Keratinocyte (primary cell): ENCODE data around the gene EIF1AX. TPM values are rescaled to one million over a fixed set of nuclear protein-coding genes. Genes with fewer than 3 reads are reported as not detected.

ENCODE experiments used
- DNase-seq: peaks from one replicate; pipeline ENCODE4 v3.0.0-alpha.2; 2011; ENCODE audit warnings: low read depth, missing footprints, low spot score
- FAIRE-seq: peaks from 2 replicates; lab custom pipeline; 2011; peaks lifted over from hg19 to GRCh38; lab: Jason Lieb, UNC
- H2AFZ ChIP-seq: 2 replicates; pipeline ENCODE4 v1.6.0; 2012; ENCODE audit warnings: low read length, control low read depth, inconsistent platforms; ENCODE audit not compliant: control insufficient read depth
- H3K27ac ChIP-seq: 2 replicates; pipeline ENCODE4 v1.5.1; 2011; ENCODE audit warnings: low read length; ENCODE audit not compliant: control insufficient read depth, insufficient read depth
- H3K27me3 ChIP-seq: 3 replicates; pipeline ENCODE4 v1.6.0; 2011; ENCODE audit warnings: low read length; ENCODE audit not compliant: control insufficient read depth, insufficient read depth; ENCODE audit errors: extremely low read depth
- H3K36me3 ChIP-seq, 2 experiments: 2 replicates in 1 of 2; 3 replicates in 1 of 2; pipeline ENCODE4 v1.5.1; 2011; ENCODE audit warnings: low read length in 2 of 2, mild to moderate bottlenecking in 1 of 2; ENCODE audit not compliant: control insufficient read depth in 2 of 2, insufficient read depth in 2 of 2; ENCODE audit errors: extremely low read depth in 1 of 2
- H3K4me1 ChIP-seq: 3 replicates; pipeline ENCODE4 v1.5.1; 2011; ENCODE audit warnings: low read length; ENCODE audit not compliant: control insufficient read depth, insufficient read depth; ENCODE audit errors: extremely low read depth
- H3K4me2 ChIP-seq: 3 replicates; pipeline ENCODE4 v1.6.0; 2011; ENCODE audit warnings: low read depth, low read length; ENCODE audit not compliant: control insufficient read depth, insufficient read depth; ENCODE audit errors: extremely low read depth
- H3K4me3 ChIP-seq, 3 experiments: fragments of 200-600 bp in 1 of 3; sonication (generic) in 1 of 3; 2 replicates in 2 of 3; 3 replicates in 1 of 3; pipeline ENCODE4 v1.5.1; 2011 to 2016; ENCODE audit warnings: low read length in 3 of 3, mild to moderate bottlenecking in 3 of 3, control low read depth in 2 of 3, inconsistent platforms in 1 of 3, low read depth in 1 of 3, mixed read lengths in 1 of 3, mixed run types in 1 of 3, moderate library complexity in 1 of 3; ENCODE audit not compliant: control insufficient read depth in 2 of 3, insufficient read depth in 2 of 3; ENCODE audit errors: extremely low read depth in 1 of 3
- H3K79me2 ChIP-seq: 2 replicates; pipeline ENCODE4 v1.6.0; 2012; ENCODE audit warnings: low read length; ENCODE audit not compliant: control insufficient read depth, insufficient read depth
- H3K9ac ChIP-seq: 3 replicates; pipeline ENCODE4 v1.6.0; 2011; ENCODE audit warnings: low read length; ENCODE audit not compliant: control insufficient read depth, insufficient read depth; ENCODE audit errors: extremely low read depth
- H3K9me1 ChIP-seq: 3 replicates; pipeline ENCODE4 v1.6.0; 2011; ENCODE audit warnings: low read length; ENCODE audit not compliant: control insufficient read depth, insufficient read depth; ENCODE audit errors: extremely low read depth
- H3K9me3 ChIP-seq: 2 replicates; pipeline ENCODE4 v1.5.1; 2012; ENCODE audit warnings: low read depth, low read length; ENCODE audit not compliant: control insufficient read depth
- H4K20me1 ChIP-seq: 3 replicates; pipeline ENCODE4 v1.6.0; 2011; ENCODE audit warnings: low read length; ENCODE audit not compliant: control insufficient read depth, insufficient read depth; ENCODE audit errors: extremely low read depth
- CTCF ChIP-seq, 3 experiments: IDR thresholded peaks in 1 of 3; conservative IDR thresholded peaks in 1 of 3; optimal IDR thresholded peaks in 1 of 3; 2 replicates in 2 of 3; 3 replicates in 1 of 3; pipeline versions ENCODE3 to v1.5.1; 2011; ENCODE audit warnings: low read length in 3 of 3, mild to moderate bottlenecking in 3 of 3, moderate library complexity in 2 of 3, control low read depth in 1 of 3, inconsistent platforms in 1 of 3; ENCODE audit not compliant: insufficient read depth in 2 of 3; ENCODE audit errors: extremely low read depth in 1 of 3
- EZH2 ChIP-seq: IDR thresholded peaks from one replicate; pipeline ENCODE4 v1.6.1; 2012; ENCODE audit warnings: inconsistent platforms, mild to moderate bottlenecking, low read length, moderate library complexity
- dilution Hi-C: fragments of 300-500 bp; cut with MboI; formaldehyde crosslinking; loops from one replicate; pipeline ENCODE4 v1.7.0; 2020; ENCODE audit warnings: low sequenced_read_pairs; ENCODE audit not compliant: extremely low pct_ligation_motif_present
- polyA plus RNA-seq, 5 experiments: library from polyadenylated mRNA; depleted of rRNA in 3 of 5; stranded (reverse) in 3 of 5; stranded (forward) in 1 of 5; unstranded in 1 of 5; fragments of >200 nt; gene quantifications; 1 replicate in 1 of 5; 2 replicates in 3 of 5; 3 replicates in 1 of 5; pipeline versions ENCODE4 v1.2.1 to v1.2.3, GENCODE V29; 2011 to 2012; ENCODE audit warnings: missing spikeins in 2 of 5, low read depth in 1 of 5, low replicate concordance in 1 of 5

EIF1AX gene
- polyA plus RNA-seq, 1 donor (not counting 4 experiments of a cell fraction or from before 2014, with no cell fraction given) = 196 TPM

DNA sequence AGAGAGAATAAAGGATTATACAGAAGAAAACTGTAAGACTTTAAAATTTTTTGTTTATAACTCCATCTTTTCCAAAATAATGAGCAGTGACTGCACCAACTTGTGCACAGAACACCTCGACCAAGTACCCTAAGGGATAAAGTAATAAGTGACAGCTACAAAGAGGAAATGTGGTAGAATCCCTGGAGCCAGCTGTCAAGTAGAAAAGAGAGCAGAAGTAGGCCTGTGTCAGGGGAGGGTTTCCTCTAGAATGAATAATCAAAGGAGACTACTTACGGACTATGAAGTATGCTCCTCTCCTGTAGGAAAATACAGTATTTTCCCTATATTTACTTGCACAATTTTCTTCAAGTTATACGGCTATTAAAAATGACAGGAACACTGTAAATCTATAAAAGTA lies 1.2 kb downstream of the EIF1AX start:
- Histone ChIP-seq H3K27ac (peak overlapping the region; percentile 87), H3K9ac (peak overlapping the region; percentile 96), H2AFZ (no peak overlapping the region), H3K79me2 (peaks cover 51% of the 10 kb centered on the region), H4K20me1 (peaks cover 12% of the 10 kb centered on the region), H3K4me2 (peak overlapping the region; percentile 71), H3K27me3 (no peaks in the 10 kb centered on the region), H3K9me1 (no peaks in the 10 kb centered on the region), H3K9me3 (no peaks in the 10 kb centered on the region), H3K36me3 (peaks cover 10 to 19% of the 10 kb centered on the region in 2 experiments), H3K4me3 (peak overlapping the region; percentile 67 to 99 (median 98)), H3K4me1 (peaks cover 15% of the 10 kb centered on the region)
- dilution Hi-C loops = no loop called here
- TF ChIP-seq EZH2 (no peak), CTCF (optimal IDR thresholded peaks at IDR 0.05 in 1 of 3, IDR thresholded peaks at IDR 0.05 in 1 of 3, conservative IDR thresholded peaks at IDR 0.05 in 1 of 3; ENCODE audit: extremely low read depth in 1 of 3, insufficient read depth in 2 of 3, low read length in 3 of 3) (no peak)
- no peak for DNase-seq
- FAIRE-seq = no peak

- Histone ChIP-seq H3K9me1 (no peaks in the 10 kb centered on the region), H3K27ac (peak overlapping the region; percentile 87), H3K9me3 (no peaks in the 10 kb centered on the region), H3K4me2 (peak overlapping the region; percentile 71), H3K27me3 (no peaks in the 10 kb centered on the region), H4K20me1 (peaks cover 12% of the 10 kb centered on the region), H3K4me3 (peak overlapping the region; percentile 67 to 99 (median 98)), H2AFZ (no peak overlapping the region), H3K36me3 (peaks cover 13 to 19% of the 10 kb centered on the region in 2 experiments), H3K9ac (peak overlapping the region; percentile 96), H3K79me2 (peaks cover 53% of the 10 kb centered on the region), H3K4me1 (peaks cover 15% of the 10 kb centered on the region)
- FAIRE-seq = no peak
- TF ChIP-seq CTCF (optimal IDR thresholded peaks at IDR 0.05 in 1 of 3, IDR thresholded peaks at IDR 0.05 in 1 of 3, conservative IDR thresholded peaks at IDR 0.05 in 1 of 3; ENCODE audit: extremely low read depth in 1 of 3, insufficient read depth in 2 of 3, low read length in 3 of 3) = no peak
- no peak for TF ChIP-seq EZH2
- dilution Hi-C loops = no loop called here
- DNase-seq = no peak
Measured at GRCh38 chrX:20139966-20140365, 1.7 kb downstream of the EIF1AX start.
